Activated CD8-positive, alpha-beta memory T cell treated with anti-CD3 and anti-CD28 coated beads, Interleukin-2, amount 50 U/mL, for 24 hours (primary cell): ENCODE measurements around the gene SMURF1.

Experiments used
- DNase-seq: peaks from one replicate; pipeline ENCODE4 v3.0.0-alpha.2; 2020; ENCODE audit errors: extremely low read depth

SMURF1 gene

GRCh38 chr7:99005776-99006175 is 138.1 kb downstream of the SMURF1 start:
- no peak for DNase-seq

DNA sequence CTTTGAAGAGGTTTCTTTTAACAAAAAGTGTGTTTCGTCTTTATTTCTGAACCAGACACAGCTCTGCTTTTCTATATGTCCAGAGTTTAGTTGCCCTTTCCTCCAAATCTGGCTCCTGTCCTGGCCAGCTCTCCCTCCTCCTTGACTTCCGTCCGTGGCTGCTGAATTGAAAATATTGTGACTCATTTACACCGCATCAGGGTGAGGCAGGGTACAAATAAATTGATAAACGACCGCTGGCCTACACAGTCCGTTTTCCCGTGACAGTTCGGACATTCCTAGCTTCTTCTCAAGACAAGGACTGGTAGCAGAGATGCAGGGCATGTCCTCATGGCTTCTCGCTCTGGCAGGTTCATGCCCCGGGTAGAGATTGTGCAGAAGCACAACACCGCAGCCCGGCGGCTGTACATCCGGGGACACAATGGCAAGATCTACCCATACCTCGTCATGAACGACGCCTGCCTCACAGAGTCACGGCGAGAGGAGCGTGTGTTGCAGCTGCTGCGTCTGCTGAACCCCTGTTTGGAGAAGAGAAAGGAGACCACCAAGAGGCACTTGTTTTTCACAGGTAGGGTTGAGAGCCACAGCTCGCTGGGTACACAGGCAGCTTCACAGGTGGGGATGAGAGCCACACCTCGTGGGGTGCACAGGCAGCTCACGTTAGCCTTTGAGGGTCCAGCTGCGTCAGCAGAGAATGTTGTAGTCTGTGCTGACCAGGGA is 139.0 kb downstream of the SMURF1 start:
- no peak for DNase-seq

- DNase-seq = no peak
Measured at GRCh38 chr7:99004216-99004615, 139.7 kb downstream of the SMURF1 start.

DNA sequence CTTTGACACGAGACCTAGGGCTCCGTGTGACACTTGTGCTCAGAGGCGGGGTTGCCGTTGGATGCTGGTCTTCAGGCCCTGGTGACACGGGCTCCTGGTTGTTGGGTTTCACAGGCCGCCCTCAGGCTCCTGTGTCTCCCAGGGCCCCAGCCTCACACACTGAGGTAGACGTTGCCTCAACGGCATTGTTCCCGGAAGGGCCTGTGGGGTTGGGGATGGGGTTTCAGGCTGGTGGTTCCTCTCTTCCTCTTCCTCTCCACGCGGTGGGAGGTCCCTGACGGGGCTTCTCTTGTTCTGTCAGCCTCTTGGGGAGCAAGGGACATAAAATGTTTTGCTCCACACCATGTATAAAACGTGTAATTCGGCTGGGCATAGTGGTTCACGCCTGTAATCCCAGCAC is 140.5 kb downstream of the SMURF1 start:
- no peak for DNase-seq

DNA sequence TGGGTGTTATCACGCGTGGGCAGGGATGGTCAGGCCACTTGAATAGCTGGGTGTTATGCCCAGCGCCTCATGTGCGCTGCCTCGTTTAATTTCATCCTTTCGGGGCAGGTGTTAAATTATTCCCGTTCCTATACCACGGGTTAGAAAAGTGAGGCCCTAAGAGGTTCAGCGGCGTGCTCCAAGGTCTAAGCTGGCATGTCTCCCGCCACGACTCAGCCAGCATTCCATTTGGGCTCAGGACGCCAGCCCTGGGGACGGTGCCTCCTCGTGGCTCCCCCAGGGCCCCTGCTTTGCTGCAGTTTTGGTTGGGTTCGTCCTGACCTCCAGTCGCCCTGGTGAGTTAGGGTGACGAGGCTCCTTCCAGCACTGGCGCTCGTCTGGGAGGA is 141.1 kb downstream of the SMURF1 start:
- no peak for DNase-seq

DNA sequence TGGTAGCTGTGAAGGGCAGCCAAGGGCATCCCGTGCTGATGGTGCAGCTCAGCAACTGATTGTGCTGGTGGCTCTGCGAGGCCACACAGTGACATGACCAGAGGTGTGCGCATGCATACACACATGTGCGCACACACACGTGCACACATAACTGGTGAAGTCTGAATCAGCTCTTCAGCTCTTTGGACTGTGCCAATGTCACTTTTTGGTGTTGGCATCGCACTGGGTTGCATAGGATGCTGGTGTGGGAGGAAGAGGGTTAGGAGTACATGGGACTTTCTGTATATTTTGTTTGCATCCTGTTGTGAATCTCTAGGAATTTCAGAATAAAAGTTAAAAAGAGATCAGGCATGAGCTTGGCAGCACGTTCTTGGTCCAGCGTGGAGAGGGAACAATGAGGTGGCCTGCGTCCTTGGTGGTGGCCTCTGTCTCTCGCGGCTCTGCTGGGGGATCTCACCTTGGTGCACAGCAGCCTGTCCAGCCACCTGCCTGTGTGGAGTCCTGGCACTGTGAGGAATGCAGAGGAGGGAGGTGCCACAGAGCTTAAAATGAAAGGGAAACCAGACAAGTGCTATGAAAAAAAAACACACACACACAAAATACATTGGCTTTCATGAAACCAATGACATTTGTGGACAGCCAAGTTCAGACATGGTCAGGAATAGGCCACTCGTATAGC is 141.6 kb downstream of the SMURF1 start:
- no peak for DNase-seq

DNA sequence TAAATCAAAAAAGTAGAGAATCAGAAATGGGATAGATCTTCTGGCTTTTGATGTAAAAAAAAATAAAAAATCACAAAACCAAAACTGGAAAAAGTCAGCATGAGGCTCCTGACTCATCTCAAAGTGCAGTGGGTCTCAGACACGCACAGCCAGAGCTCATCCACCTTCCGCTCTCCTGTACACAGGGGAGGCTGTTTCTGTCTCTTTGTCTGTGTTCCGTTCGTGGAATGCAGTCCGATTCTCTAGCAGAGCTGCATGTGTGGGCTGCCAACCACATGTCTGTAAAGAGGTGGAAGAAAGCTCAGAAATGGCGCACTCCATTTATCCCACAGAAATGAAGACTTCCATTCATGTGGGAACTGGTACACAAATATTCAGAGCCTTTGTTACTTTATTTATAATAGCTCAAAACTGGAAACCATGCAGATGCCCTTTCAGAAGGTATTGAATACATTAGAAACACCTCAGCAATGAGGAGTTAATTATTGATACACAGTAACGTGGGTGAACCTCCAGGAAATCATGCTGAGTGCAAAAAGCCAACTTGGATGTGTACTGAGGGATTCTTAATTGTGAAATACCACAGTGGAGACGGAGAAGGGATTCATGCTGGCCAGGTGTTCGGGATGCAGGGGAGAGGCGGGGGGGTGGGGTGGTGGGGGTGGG is 142.3 kb downstream of the SMURF1 start:
- no peak for DNase-seq

- DNase-seq = no peak
Measured at GRCh38 chr7:99000904-99001465, 142.9 kb downstream of the SMURF1 start.

GRCh38 chr7:99000196-99000903 is 143.6 kb downstream of the SMURF1 start:
- no peak for DNase-seq

DNA sequence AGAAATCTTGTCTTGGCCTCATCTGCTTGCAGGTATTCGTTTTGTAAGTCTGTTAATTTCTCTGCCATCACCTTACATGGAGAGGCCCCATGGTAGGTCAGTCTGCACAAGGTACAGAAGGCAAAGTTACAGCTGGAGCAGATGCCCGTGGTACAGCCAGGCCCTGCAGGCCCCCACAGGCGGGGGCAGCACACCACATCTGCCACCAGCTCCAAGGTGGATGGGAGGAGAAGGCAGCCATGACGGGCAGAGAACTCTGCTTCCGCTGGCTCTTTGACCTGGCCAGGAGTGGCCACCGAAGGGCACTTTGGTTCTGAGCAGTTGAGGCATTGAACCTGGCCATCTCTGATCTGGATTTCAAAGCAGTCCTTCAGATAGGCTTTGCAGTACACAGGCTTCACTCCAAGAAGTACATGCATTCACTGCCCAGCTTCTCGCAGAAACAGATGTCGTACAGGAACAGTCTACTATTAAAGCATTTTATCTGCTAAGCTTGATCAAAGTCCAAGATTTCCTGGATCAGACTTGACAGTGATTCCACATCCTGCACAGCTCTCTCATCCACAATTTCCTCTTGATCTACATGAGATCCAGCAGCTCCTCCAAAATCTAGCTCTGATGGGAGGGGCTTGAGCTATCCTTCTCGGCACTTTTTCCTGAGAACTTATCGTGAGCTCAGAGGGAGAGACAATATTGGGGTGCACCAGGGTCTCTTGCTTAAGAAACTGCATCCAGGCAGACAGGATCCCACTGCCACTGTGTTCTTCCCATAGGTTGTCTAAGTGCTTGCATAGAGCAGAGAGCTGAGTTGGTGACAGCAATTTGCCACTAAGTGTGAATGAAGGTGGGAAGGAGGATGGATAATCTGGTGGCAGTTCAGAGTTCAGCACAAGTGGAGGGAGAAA is 144.8 kb downstream of the SMURF1 start:
- no peak for DNase-seq

DNA sequence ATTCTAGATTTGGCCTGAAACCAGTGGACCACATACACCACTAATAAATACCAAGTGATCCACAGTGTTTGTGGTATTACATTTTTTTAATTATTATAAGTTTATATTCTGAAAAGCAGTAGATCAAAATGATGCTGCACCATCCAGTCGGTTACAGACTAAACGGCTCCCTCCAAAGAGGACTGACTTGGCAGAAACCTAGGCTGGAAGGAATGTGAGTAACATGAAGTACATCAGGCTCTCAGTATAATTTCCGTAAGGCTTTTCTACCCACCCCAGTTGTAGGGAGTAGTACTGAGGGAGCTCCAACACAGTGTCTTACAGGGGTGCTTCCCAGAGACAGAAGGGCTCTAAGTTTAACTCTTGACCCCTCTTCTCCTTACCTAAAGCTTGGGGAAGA is 146.1 kb downstream of the SMURF1 start:
- no peak for DNase-seq

GRCh38 chr7:98996150-98996552 is 147.8 kb downstream of the SMURF1 start:
- DNase-seq = no peak

GRCh38 chr7:98995523-98996149 is 148.3 kb downstream of the SMURF1 start:
- no peak for DNase-seq

DNA sequence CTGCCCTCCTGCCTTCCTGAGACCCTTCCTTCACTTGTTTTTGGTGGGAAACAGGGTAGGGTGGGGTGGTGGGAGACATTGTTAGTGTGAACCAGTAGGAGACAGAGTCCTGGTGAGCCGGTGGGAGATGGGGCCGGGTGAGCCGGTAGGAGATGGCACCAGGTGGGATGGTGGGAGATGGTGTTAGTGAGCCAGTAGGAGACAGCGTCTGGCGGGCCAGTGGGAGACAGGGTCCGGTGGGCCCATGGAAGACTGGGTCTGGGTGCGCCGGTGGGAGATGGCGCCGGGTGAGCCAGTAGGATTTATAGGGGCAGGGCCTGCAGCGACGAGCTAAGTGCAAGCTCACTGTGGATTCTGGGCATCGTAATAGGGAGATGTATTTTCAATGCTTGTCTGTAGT is 148.8 kb downstream of the SMURF1 start:
- no peak for DNase-seq

- no peak for DNase-seq
Measured at GRCh38 chr7:98994046-98994944, 149.6 kb downstream of the SMURF1 start.

DNA sequence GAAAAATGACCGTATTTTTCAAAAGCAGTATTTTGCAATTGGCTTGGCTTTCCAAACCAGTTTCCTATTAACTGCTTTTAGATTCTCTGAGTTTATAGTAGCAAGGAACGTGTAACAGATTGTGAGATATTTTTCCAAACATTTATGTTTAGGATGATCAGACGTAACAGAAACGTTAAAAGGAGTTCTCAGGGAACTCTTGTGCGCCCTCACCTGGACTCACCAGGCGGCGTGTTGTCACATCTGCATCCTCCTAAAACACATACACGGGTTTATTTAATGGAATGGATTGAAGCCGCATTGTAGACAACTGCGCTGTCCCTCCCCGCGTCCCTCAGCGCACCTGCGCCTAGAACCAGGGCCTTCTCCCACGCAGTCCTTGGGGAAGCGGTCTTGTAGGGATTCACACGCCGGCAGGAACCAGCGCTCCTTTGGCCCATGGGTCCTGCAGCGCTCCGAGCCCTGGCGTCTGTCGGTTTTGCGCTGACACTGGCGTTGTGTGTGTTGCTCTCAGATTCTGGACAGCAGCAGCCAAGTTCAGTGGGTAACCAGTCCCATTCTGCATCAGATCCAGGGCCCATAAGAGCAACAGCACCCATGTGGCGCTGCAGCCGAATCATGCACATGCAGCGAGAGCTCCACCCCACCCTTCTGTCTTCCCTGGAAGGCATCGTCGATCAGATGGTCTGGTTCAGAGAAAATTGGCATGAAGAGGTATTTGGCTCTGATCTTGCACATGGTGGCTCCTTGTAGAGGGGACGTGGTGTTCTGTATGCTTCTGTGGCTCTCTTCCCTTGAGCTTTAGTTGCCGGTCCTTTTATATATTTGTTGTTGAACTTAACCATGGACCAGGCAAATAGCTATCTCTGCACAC is 150.6 kb downstream of the SMURF1 start:
- DNase-seq = no peak

GRCh38 chr7:98992076-98992475 is 151.8 kb downstream of the SMURF1 start:
- DNase-seq = no peak

DNA sequence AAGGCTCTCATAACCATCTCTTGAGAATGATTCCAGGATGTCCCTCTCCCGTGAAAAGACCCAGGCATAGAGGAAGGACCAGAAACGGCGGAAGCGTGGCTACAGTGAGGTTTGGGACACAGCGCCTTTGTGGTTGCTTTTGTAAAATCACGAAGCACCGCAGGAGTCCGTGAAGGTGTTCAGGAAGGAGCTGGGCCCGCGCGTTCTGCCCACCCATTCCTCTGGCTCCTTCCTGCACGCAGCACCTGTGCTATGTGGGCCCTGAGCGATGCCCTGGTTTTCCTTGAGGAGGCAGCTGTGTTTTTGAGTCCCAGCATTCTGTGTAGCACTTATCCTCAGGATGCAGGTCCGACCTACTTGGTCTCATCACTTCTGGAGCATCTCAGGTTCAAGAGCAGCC is 152.8 kb downstream of the SMURF1 start:
- no peak for DNase-seq

- no peak for DNase-seq
Measured at GRCh38 chr7:98990356-98990755, 153.6 kb downstream of the SMURF1 start.
